ENCODE data around the gene ATP2B1. TPM values are rescaled to one million over a fixed set of nuclear protein-coding genes. Genes with fewer than 3 reads are reported as not detected.

Gene ATP2B1
- total RNA-seq, 4 donors from 2014 or later = 31.8 to 97.3 (median 74.5) TPM

DNA sequence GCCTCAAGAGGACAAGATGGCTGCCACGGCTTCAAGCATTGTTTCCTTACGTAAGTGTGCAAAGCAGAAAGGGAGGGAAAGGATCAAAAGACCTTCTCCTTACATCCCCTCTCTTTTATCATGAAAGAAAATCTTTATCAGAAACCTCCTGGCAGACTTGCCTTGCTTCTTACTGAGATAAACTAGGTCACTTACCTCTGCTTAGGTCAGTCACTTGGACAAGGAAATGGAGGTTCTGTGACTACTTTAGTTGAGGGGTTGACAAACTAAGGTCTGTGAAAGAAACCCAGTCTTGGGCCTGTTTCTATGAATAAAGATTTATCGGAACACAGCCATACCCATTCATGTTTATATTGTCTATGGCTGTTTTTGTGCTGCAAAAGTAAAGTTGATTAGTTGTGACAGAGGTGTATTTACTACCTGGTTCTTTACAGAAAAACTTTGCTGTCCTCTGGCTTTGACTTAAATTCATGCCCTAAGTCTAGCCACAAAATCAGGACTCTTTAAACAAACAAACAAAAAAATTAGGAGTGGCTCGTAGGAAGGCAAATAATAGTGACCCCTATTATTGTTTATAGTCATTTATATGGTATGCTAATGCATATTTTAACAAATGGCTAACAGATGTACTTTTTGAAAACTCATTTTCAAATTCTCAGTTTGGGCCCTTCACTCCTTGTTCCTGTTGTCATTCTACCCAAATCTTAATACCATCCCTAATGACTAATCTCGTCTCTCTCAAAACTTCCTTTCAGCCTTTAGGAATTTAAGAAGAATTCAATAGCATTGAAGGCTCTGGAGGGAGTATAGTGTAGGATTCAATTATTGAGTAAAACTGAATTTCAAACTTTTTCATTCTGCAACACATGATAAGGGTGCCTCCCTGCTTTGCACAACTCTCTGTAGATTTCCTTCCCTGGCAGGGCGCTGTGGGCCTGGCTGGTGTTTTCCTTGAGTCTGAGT, 42.0 kb upstream of the ATP2B1 start:
- no peaks in the 10 kb centered on the region for H3K9me3 ChIP-seq
- no peaks in the 10 kb centered on the region for H3K27me3 ChIP-seq
- H3K36me3 ChIP-seq = no peaks in the 10 kb centered on the region
- 80% methylated on average over 6 of the region's 6 CpGs for WGBS
- TF ChIP-seq EP300 (IDR thresholded peaks at IDR 0.05) = no peak
- TF ChIP-seq, protein P1, sequence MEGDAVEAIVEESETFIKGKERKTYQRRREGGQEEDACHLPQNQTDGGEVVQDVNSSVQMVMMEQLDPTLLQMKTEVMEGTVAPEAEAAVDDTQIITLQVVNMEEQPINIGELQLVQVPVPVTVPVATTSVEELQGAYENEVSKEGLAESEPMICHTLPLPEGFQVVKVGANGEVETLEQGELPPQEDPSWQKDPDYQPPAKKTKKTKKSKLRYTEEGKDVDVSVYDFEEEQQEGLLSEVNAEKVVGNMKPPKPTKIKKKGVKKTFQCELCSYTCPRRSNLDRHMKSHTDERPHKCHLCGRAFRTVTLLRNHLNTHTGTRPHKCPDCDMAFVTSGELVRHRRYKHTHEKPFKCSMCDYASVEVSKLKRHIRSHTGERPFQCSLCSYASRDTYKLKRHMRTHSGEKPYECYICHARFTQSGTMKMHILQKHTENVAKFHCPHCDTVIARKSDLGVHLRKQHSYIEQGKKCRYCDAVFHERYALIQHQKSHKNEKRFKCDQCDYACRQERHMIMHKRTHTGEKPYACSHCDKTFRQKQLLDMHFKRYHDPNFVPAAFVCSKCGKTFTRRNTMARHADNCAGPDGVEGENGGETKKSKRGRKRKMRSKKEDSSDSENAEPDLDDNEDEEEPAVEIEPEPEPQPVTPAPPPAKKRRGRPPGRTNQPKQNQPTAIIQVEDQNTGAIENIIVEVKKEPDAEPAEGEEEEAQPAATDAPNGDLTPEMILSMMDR (IDR thresholded peaks at IDR 0.05) = no peak
- DNase-seq (ENCODE audit: low spot score in 2 of 2) = no peak
- H3K27ac ChIP-seq = no peak overlapping the region
- H3K4me1 ChIP-seq = no peaks in the 10 kb centered on the region
- H3K4me3 ChIP-seq = no peak overlapping the region

DNA sequence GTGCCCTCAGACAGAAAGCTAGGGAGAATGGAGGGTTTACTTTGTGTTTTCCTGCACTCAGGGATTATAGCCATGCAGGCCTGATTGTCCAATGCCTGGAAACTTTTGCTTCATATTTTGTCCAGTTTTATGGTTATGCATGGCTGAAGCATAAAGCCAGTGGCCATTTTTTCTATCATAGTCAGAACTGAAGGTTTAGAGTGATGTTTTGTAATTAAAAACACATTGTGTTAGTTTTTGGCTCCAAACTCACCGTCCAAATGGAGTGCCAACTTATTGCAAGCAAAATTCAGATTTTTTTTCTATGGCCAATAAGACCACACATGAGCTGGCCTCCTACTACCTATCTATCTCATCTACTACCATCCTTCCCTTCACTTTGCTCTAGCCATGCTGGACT, 40.2 kb upstream of the ATP2B1 start:
- Histone ChIP-seq H3K36me3 (no peaks in the 10 kb centered on the region), H3K27ac (no peak overlapping the region), H3K9me3 (no peaks in the 10 kb centered on the region), H3K4me3 (no peak overlapping the region), H3K4me1 (no peaks in the 10 kb centered on the region), H3K27me3 (no peaks in the 10 kb centered on the region)
- WGBS = 64% methylated on average over 1 of the region's 1 CpG
- no peak for DNase-seq (ENCODE audit: low spot score in 2 of 2)
- TF ChIP-seq POLR2A (IDR thresholded peaks at IDR 0.05) (no peak), EP300 (IDR thresholded peaks at IDR 0.05) (no peak), POLR2AphosphoS5 (IDR thresholded peaks at IDR 0.05) (no peak)
- TF ChIP-seq, protein P1 (IDR thresholded peaks at IDR 0.05) = no peak

DNA sequence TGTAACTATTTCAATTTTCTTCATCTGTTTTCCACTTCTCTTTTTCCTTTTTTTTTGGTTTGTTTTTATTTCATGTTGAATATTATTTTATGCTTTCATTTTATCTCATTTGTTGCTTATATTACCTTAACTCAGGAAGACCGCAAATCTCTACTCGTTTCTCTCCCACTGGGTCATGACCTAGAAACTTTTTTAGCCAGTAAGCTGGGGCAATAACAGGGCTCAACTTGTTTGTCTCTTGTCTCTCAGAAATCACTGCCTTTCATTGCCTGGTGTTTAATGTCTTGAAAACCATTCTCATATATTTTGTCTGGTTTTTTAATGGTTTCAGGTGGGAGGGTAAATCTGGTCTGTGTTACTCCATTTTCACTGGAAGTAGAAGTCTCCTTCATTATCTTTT, 36.6 kb upstream of the ATP2B1 start:
- H3K4me3 ChIP-seq = no peak overlapping the region
- H3K4me1 ChIP-seq = no peaks in the 10 kb centered on the region
- H3K36me3 ChIP-seq = no peaks in the 10 kb centered on the region
- H3K27me3 ChIP-seq = no peaks in the 10 kb centered on the region
- no peak for TF ChIP-seq POLR2AphosphoS5 (IDR thresholded peaks at IDR 0.05)
- TF ChIP-seq POLR2A (IDR thresholded peaks at IDR 0.05) = no peak
- no peak for TF ChIP-seq EP300 (IDR thresholded peaks at IDR 0.05)
- TF ChIP-seq, protein P1 (IDR thresholded peaks at IDR 0.05) = no peak
- DNase-seq (ENCODE audit: low spot score in 2 of 2) = no peak
- peaks cover 12% of the 10 kb centered on the region for H3K9me3 ChIP-seq
- H3K27ac ChIP-seq = no peak overlapping the region
- 63% methylated on average over 2 of the region's 2 CpGs for WGBS

DNA sequence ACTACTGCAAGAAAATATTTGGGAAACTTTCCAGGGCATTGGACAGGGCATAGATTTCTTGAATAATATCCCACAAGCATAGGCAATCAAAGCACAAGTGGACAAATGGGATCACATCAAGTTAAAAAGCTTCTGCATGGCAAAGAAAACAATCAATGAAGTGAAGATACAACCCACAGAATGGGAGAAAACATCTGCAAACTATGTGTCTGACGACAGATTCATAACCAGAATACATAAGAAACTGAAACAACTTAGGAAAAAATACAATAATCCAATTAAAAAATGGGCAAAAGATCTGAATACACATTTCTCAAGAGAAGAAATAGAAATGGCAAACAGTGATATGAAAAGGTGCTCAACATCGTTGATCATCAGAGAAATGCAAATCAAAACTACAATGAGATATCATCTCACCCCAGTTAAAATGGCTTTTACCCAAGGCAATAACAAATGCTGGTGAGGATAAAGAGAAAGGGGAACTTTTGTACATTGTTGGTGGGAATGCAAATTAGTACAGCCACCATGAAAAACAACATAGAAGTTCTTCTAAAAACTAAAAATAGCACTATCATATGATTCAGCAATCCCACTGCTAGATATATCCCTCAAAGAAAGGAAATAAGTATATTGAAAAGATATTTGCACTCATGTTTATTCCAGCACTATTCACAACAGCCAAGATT, 33.8 kb upstream of the ATP2B1 start:
- DNase-seq (ENCODE audit: low spot score in 2 of 2) = no peak
- H3K4me1 ChIP-seq = no peaks in the 10 kb centered on the region
- no peak for TF ChIP-seq POLR2A (IDR thresholded peaks at IDR 0.05)
- no peak for TF ChIP-seq POLR2AphosphoS5 (IDR thresholded peaks at IDR 0.05)
- TF ChIP-seq EP300 (IDR thresholded peaks at IDR 0.05) = no peak
- TF ChIP-seq, protein P1 (IDR thresholded peaks at IDR 0.05) = no peak
- no peaks in the 10 kb centered on the region for H3K27me3 ChIP-seq
- 72% methylated on average over 2 of the region's 2 CpGs for WGBS
- H3K36me3 ChIP-seq = no peaks in the 10 kb centered on the region
- no peak overlapping the region for H3K27ac ChIP-seq
- no peak overlapping the region for H3K4me3 ChIP-seq
- peaks cover 12% of the 10 kb centered on the region for H3K9me3 ChIP-seq

DNA sequence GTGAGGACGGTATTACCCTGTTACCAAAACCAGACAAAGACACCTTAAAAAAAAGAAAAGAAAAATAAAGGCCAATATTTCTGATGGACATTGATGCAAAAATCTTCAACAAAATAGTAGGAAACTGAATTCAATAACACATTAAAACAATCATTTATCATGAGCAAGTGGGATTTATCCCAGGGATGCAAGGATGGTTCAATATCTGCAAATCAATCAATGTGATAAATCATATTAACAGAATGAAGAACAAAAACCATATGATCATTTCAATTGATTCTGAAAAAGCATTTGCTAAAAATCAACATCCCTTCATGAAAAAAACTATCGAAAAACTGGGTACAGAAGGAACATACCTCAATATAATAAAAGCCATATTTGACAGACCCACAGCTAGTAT, 32.3 kb upstream of the ATP2B1 start:
- no peak overlapping the region for H3K4me3 ChIP-seq
- 90% methylated on average over 2 of the region's 2 CpGs for WGBS

More for the DNA sequence above, 32.3 kb upstream of the ATP2B1 start:
- peaks cover 12% of the 10 kb centered on the region for H3K9me3 ChIP-seq
- no peaks in the 10 kb centered on the region for H3K4me1 ChIP-seq
- no peak for DNase-seq (ENCODE audit: low spot score in 2 of 2)
- TF ChIP-seq POLR2A (IDR thresholded peaks at IDR 0.05) (no peak), POLR2AphosphoS5 (IDR thresholded peaks at IDR 0.05) (no peak), EP300 (IDR thresholded peaks at IDR 0.05) (no peak)
- TF ChIP-seq, protein P1 (IDR thresholded peaks at IDR 0.05) = no peak
- no peaks in the 10 kb centered on the region for H3K27me3 ChIP-seq
- no peak overlapping the region for H3K27ac ChIP-seq
- H3K36me3 ChIP-seq = no peaks in the 10 kb centered on the region

Data from suprapubic skin (tissue), 4 donors.